ENCODE results near the gene TRIP12. TPM values are rescaled to one million over a fixed set of nuclear protein-coding genes. Genes with fewer than 3 reads are reported as not detected.

Gene TRIP12
- total RNA-seq, 1 experiment from 2014 or later, result 175 TPM

DNA sequence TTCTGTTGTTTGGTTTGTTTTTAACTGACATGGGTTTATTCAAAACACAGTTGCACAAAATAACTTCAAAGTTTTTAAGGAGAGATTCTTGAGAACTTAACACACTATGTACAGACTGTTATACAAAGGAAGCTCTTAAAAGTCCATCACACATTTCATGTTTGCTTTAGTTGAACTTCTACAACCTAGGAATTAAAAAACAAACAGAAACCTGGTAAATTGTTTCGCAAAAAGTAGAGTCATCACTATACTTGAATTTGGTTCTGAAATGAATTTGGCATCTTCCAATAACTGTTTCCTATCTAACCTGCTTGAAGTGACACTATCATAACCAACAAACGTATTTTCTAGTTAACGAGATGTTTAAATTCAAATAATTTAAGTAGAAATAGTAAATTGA, 21.8 kb downstream of the TRIP12 start:
- no peaks in the 10 kb centered on the region for H3K9me2 ChIP-seq (ENCODE audit: insufficient read depth)
- no peak overlapping the region for H3K9ac ChIP-seq (ENCODE audit: low read length)
- DNase-seq (ENCODE audit: low read depth, low spot score), result no peak
- ChIA-PET CTCF (no interaction called here), POLR2A (no interaction called here), RAD21 (ENCODE audit: low non-redundant PET in 1 of 2, low total read pairs in 2 of 2, uncharacterized antibody in 2 of 2, unreplicated experiment in 2 of 2) (no interaction called here)
- no peak for ATAC-seq
- no peak overlapping the region for H3K4me3 ChIP-seq (replicated peaks in 1 of 2; ENCODE audit: low read depth in 1 of 2, low read length in 2 of 2)
- intact Hi-C loops (cut with micrococcal nuclease), result no loop called here
- no peak overlapping the region for H3K27ac ChIP-seq (ENCODE audit: low read depth, low read length)
- peaks cover 7% of the 10 kb centered on the region; the same call in 1 of the 2 replicates for H4K20me1 ChIP-seq (ENCODE audit: insufficient read depth)
- TF ChIP-seq SRF (IDR thresholded peaks at IDR 0.05; ENCODE audit: low read depth), result no peak
- TF ChIP-seq, protein P1, sequence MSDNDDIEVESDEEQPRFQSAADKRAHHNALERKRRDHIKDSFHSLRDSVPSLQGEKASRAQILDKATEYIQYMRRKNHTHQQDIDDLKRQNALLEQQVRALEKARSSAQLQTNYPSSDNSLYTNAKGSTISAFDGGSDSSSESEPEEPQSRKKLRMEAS (IDR thresholded peaks at IDR 0.05), result no peak
- no peak for TF ChIP-seq EGR1 (IDR thresholded peaks at IDR 0.05; ENCODE audit: low read depth)
- TF ChIP-seq, protein P2, sequence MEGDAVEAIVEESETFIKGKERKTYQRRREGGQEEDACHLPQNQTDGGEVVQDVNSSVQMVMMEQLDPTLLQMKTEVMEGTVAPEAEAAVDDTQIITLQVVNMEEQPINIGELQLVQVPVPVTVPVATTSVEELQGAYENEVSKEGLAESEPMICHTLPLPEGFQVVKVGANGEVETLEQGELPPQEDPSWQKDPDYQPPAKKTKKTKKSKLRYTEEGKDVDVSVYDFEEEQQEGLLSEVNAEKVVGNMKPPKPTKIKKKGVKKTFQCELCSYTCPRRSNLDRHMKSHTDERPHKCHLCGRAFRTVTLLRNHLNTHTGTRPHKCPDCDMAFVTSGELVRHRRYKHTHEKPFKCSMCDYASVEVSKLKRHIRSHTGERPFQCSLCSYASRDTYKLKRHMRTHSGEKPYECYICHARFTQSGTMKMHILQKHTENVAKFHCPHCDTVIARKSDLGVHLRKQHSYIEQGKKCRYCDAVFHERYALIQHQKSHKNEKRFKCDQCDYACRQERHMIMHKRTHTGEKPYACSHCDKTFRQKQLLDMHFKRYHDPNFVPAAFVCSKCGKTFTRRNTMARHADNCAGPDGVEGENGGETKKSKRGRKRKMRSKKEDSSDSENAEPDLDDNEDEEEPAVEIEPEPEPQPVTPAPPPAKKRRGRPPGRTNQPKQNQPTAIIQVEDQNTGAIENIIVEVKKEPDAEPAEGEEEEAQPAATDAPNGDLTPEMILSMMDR (IDR thresholded peaks at IDR 0.05 in 2 of 3, conservative IDR thresholded peaks at IDR 0.05 in 1 of 3; ENCODE audit: borderline replicate concordance in 1 of 3, insufficient read depth in 1 of 3, low read depth in 2 of 3, low read length in 2 of 3), result no peak
- no peak for TF ChIP-seq FOSL1 (IDR thresholded peaks at IDR 0.05; ENCODE audit: low read depth)
- TF ChIP-seq TCF7L2 (IDR thresholded peaks at IDR 0.05; ENCODE audit: borderline replicate concordance, extremely low read depth, insufficient read depth, insufficient read length), result no peak
- no peak for TF ChIP-seq SP1 (IDR thresholded peaks at IDR 0.05; ENCODE audit: low read depth)
- no peak for TF ChIP-seq ZNF274 (IDR thresholded peaks at IDR 0.05; ENCODE audit: low read depth, low read length)
- no peak for TF ChIP-seq POLR2A (IDR thresholded peaks at IDR 0.05; ENCODE audit: borderline replicate concordance, extremely low read depth, insufficient read depth, insufficient read length)
- H3K79me2 ChIP-seq (ENCODE audit: insufficient read depth, low read length), result peaks cover 100% of the 10 kb centered on the region
- no peaks in the 10 kb centered on the region for H3K27me3 ChIP-seq (ENCODE audit: insufficient read depth, low read length)
- no TSS peak for BruUV-seq (replicated peaks)
- H3K36me3 ChIP-seq (ENCODE audit: control insufficient read depth in 1 of 2, insufficient read depth in 2 of 2, low read length in 2 of 2), result 0 out of 4 replicates have a peak, but pooled peaks cover 0 to 2% of the 10 kb centered on the region in 2 experiments
- H3K9me3 ChIP-seq (ENCODE audit: control insufficient read depth in 1 of 2, insufficient read depth in 1 of 2, low read depth in 1 of 2, low read length in 2 of 2), result no peaks in the 10 kb centered on the region
- peaks cover 25 to 30% of the 10 kb centered on the region in 2 experiments for H3K4me1 ChIP-seq (ENCODE audit: control insufficient read depth in 1 of 2, insufficient read depth in 2 of 2, low read length in 2 of 2)
- H3K4me2 ChIP-seq (ENCODE audit: low read length), result no peak overlapping the region
- no peak overlapping the region for H2AFZ ChIP-seq (ENCODE audit: low read depth, low read length, poor library complexity, severe bottlenecking)
